ENCODE data around the gene MAP7D1.

GRCh38 chr1:36137776-36138175, 18.2 kb upstream of the MAP7D1 start:
- TF ChIP-seq CTCF (IDR thresholded peaks at IDR 0.05) (no peak), POLR2AphosphoS5 (IDR thresholded peaks at IDR 0.05; ENCODE audit: low read depth, low read length) (no peak), REST (IDR thresholded peaks at IDR 0.05; ENCODE audit: low read depth, low read length) (no peak), MAX (IDR thresholded peaks at IDR 0.05; ENCODE audit: low read depth) (no peak), YY1 (IDR thresholded peaks at IDR 0.05; ENCODE audit: low read depth) (no peak), RAD21 (IDR thresholded peaks at IDR 0.05; ENCODE audit: low read length) (no peak), JUND (IDR thresholded peaks at IDR 0.05) (no peak), MEF2A (IDR thresholded peaks at IDR 0.05; ENCODE audit: borderline replicate concordance, low read depth) (no peak)

All from SK-N-SH (cell line).